Activated gamma-delta T cell treated with Interleukin-2 at 50 U/mL for 16 hours (primary cell): ENCODE measurements around the gene DIPK1C.
A peak's percentile ranks its signal among the peaks of the same experiment; 100 is the strongest.
"Not testable (repeated sequence)": the region's sequence is repeated elsewhere in the genome, so short reads cannot be mapped to it uniquely, and the experiment has no call there.

Experiments used
- DNase-seq: peaks from one replicate; pipeline ENCODE4 v3.0.0-alpha.2; 2020

The DIPK1C gene

DNA sequence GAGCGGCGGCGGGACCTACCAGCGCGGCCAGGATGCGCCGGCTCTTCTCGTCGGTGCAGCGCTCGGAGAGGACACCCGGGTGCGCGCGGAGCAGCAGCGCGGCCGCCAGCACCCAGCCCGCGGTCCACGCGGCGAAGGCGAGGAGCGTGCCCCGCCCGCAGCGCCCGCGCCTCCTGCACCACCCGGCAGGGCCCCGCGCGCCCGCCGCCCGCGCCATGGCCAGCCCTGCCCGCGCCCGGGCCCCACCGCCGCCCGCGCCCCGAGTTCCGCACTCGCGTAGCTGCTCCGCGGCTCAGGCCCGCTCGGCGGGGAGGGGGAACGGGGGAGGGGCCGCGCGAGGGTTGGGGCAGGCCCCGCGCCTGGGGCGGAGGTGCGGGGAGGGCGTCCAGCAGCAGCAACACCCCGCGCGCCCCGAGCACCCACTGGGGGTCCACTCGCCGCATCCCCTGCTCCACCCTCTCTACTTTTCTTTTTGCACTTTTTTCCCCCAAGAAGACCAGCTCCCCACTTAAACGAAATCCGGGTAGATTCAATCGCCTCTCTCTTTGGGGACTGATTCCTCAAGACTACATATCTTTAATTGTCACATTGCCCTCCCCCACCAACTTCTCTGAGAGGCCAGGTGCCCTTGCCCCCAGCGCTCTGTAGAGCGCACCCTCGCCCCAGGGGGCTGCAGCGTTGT, at the start of gene DIPK1C:
TSS of gene DIPK1C (minus strand) at position 266 of the 682 bp plus-strand sequence. CDS start at position 217, 49 bp downstream.
- DNase-seq: no peak

GRCh38 chr18:74506448-74507084, 49.5 kb upstream of the DIPK1C start:
- no peak for DNase-seq

GRCh38 chr18:74505776-74506175, 48.7 kb upstream of the DIPK1C start:
- DNase-seq: no peak

GRCh38 chr18:74503137-74503536, 46.0 kb upstream of the DIPK1C start:
- no peak for DNase-seq

DNA sequence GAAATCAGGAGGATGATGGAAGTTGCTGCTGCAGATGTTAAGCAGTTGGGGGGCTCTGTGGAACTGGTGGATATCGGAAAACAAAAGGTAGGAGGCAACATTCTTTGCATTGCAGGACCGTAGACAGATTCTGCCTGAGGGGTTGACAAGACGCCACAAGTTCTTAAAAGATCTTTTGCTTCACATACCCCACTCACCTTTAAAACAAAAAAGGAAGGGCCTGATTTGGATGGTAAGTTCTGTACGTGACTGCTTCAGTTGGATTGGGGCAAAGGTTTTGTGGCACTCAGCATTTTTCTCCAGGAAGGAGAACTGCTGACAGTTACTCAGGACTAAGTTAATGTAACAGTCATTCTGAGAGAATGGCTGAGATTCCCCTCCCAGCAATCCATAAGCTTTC, 44.3 kb upstream of the DIPK1C start:
- no peak for DNase-seq

DNA sequence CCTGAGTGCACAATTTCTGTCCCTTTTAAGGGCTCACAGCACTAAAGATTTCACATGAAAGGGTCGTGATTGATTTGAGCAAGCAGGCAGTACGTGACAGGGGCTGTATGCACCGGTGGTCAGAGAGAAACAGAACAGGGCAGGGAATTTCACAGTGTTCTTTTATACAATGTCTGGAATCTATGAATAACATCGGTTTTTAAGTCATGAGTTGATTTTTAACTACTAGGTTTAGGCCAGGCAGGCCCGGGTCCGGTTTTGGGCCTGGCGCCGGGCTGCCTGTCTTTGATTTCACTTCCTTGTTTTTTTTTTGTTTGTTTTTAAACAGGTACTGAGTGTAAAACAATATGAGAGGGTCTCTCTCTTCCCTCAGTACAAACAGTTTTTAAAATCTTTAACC, 43.7 kb upstream of the DIPK1C start:
- DNase-seq: not testable (repeated sequence)

- DNase-seq: no peak
Observed at GRCh38 chr18:74500372-74500771, 43.3 kb upstream of the DIPK1C start.

DNA sequence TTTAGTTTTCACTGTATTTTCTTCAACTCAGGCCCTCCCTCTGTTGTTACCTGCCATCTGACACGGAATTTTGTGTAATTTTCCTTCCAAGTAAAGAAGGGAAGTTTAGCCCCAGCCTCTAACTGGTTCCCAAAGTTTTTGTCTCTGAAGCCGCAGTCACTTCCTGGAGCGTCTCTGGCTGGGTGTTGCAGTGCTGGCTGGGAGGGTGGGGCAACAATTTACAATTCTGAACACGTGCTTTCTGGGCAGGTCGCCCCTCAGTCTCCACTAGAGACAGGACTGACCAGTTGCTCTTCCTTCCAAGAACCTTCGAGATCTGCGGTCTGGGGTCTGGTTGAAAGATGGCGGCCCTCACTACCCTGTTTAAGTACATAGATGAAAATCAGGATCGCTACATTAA, 42.5 kb upstream of the DIPK1C start:
- DNase-seq: peak; percentile 24

GRCh38 chr18:74498712-74499627, 41.9 kb upstream of the DIPK1C start:
- DNase-seq: peak; percentile 68

GRCh38 chr18:74497778-74498177, 40.7 kb upstream of the DIPK1C start:
- DNase-seq: no peak

GRCh38 chr18:74497324-74497676, 40.2 kb upstream of the DIPK1C start:
- no peak for DNase-seq

- DNase-seq: peak; percentile 17
Observed at GRCh38 chr18:74496508-74497323, 39.6 kb upstream of the DIPK1C start.

GRCh38 chr18:74495581-74496507, 38.7 kb upstream of the DIPK1C start, which contains the start of gene CNDP2:
TSS of gene CNDP2 (plus strand) at chr18:74496363. CDS start at chr18:74499974, 3,611 bp downstream.
- peak; percentile 99 for DNase-seq

DNA sequence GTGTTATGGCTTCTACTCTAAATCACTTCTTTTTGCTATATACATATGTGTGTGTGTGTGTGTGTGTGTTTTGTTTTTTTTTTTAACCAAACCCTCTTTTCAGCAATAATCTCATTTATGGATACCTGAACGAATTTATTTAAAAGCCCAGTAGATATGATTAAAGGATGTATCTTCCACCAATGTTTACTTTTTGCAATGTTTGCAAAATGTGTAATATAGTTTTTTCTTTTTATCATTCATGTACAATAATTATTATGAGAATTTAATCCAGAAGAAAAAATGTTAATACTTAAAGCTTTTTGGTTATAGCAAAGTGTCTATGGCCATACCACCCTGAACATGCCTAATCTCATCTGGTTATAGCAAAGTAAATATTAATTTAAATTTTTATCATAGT, 37.4 kb upstream of the DIPK1C start:
- DNase-seq: no peak

DNA sequence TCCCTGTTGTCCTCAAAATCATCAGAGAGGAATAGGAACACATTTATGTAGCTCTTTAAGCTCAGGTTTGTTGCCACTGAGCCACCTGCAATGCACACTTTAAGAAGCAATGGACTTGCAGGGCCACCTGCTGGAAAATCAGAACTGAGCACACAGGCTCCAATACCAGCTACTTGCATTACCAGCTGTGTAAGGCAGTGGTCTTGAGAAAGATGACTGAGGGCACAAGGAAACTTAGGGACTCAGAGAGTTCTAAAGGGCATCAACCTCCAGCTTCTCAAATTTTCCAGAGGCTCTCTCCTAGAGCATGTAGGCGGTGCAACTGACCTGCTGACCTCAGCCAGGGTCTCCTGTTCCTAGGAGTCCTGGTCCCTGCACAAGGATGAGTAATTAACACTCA, 36.6 kb upstream of the DIPK1C start:
- peak; percentile 59 for DNase-seq

GRCh38 chr18:74492259-74492658, 35.2 kb upstream of the DIPK1C start:
- no peak for DNase-seq

DNA sequence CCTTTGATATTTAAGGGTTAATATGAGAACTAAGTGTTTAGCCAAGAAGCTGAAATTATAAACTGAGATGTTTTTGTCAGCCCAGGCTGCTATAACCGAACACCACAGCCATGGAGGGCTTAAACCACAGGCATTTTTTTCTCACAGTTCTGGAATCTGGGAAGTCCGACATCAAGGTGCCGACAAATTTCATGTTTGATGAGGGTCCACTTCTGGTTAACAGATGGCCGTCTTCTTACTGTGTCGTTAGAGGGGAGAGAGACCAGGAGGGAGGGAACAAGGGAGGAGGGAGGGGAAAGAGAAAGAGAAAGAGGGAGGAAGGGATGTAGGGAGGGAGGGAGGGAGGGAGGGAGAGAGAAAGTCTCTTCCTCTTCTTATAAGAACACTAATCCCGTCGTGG, 32.6 kb upstream of the DIPK1C start:
- no peak for DNase-seq

DNA sequence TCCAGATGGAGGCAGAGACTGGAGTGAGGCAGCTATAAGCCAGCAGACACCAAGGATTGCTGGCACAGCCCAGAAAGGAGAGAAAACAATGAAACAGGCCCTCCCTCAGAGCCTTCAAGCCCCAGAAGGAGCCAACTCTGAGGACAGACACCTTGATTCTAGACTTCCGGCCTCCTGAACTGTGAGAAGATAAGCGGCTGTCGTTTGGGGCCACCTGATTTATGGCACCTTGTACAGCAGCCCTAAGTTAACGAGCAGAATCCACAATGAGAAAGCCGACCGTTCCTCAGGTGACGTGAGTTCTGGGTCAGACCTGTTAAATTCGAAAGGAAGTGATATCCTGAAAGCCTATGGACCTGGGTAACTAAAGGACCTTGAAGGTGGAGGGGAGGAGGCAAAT, 31.8 kb upstream of the DIPK1C start:
- DNase-seq: no peak

DNA sequence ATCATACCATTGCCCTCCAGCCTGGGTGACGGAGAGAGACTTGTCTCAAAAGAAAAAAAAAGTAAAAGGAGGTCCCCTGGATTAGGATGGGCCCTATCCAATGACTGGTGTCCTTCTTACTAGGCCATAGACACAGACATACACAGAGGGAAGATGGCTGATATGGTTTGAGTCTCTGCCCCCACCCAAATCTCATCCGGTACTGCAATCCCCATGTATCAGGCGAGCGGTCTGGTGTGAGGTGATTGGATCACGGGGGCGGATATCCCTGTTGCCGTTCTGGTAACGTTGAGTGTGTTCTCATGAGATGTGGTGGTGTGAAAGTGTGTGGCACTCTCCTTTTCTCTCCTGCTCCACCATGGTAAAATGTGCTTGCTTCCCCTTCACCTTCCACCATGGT, 31.2 kb upstream of the DIPK1C start:
- no peak for DNase-seq

GRCh38 chr18:74486119-74486849, 29.2 kb upstream of the DIPK1C start:
- no peak for DNase-seq

GRCh38 chr18:74482697-74483096, 25.6 kb upstream of the DIPK1C start:
- no peak for DNase-seq
